AG04450 (cell line): Measurements from ENCODE around the gene CCDC30. TPM values are rescaled to one million over a fixed set of nuclear protein-coding genes. Genes with fewer than 3 reads are reported as not detected.

Source experiments
- CTCF ChIA-PET: fragments of 300-600, 350-600 bp; formaldehyde crosslinking; extraction: SDS; loops from one replicate; lab custom pipeline; 2022; ENCODE audit warnings: antibody characterized with exemption, inconsistent platforms; lab: Charles Lee
- POLR2A ChIA-PET: fragments of 350-600 bp; formaldehyde crosslinking; extraction: SDS; loops from one replicate; lab custom pipeline; 2021; ENCODE audit warnings: antibody characterized with exemption, inconsistent platforms; lab: Yijun Ruan, JAX
- DNase-seq: peaks from one replicate; pipeline ENCODE4 v3.0.0-alpha.2; 2011; ENCODE audit warnings: low read depth, low spot score
- H3K27ac ChIP-seq: one replicate; pipeline ENCODE4 v1.5.1; 2012; ENCODE audit warnings: low read depth, low read length, control low read depth
- H3K27me3 ChIP-seq: one replicate; pipeline ENCODE4 v1.6.0; 2012; ENCODE audit warnings: low read length; ENCODE audit not compliant: control insufficient read depth, insufficient read depth
- H3K4me3 ChIP-seq: 2 replicates; pipeline ENCODE4 v1.5.1; 2011; ENCODE audit warnings: mild to moderate bottlenecking, low read depth, low read length, control low read depth
- H3K9me3 ChIP-seq: 2 replicates; pipeline ENCODE4 v1.5.1; 2012; ENCODE audit warnings: low read length; ENCODE audit not compliant: control insufficient read depth, insufficient read depth
- CTCF ChIP-seq: IDR thresholded peaks from 2 replicates; pipeline ENCODE4 v1.5.1; 2011; ENCODE audit warnings: low read depth, low read length, control low read depth, inconsistent platforms
- polyA plus RNA-seq: library from polyadenylated mRNA; depleted of rRNA; stranded (reverse); fragments of >200 nt; gene quantifications from 2 replicates; pipeline ENCODE4 v1.2.3, GENCODE V29; 2011

CCDC30 gene
- polyA plus RNA-seq, 1 experiment, result 0.61 TPM

GRCh38 chr1:42657201-42657600, 194.1 kb downstream of the CCDC30 start:
- ChIA-PET POLR2A (interaction anchor here (2.0 kb wide), 1 partner anchor 25 kb away, joined by 14 read pairs; the partner anchor contains the start of gene YBX1), CTCF (interaction anchor here (0.6 to 1.3 kb wide), 2 partner anchors 79 to 334 kb away, joined by 4 to 7 read pairs; no protein-coding TSS in a partner anchor)
- DNase-seq, result no peak
- Histone ChIP-seq H3K27ac (no peak overlapping the region), H3K9me3 (no peaks in the 10 kb centered on the region; the same call in 1 of the 2 replicates), H3K27me3 (peaks cover 4% of the 10 kb centered on the region), H3K4me3 (no peak overlapping the region)
- no peak for TF ChIP-seq CTCF

GRCh38 chr1:42657981-42658876, 195.1 kb downstream of the CCDC30 start, which contains the start of gene PPIH:
Gene PPIH (plus strand): TSS chr1:42658423. CDS start chr1:42658447, 24 bp downstream.
- Histone ChIP-seq H3K4me3 (peak within 1 kb of the TSS; percentile 96), H3K9me3 (no peaks in the 10 kb centered on the region; the same call in 1 of the 2 replicates), H3K27ac (peak within 1 kb of the TSS; percentile 57), H3K27me3 (peaks cover 4% of the 10 kb centered on the region)
- ChIA-PET CTCF (interaction anchor here (0.6 to 1.3 kb wide), 3 partner anchors 80 to 416 kb away, joined by 4 to 7 read pairs (median 4); no protein-coding TSS in a partner anchor), POLR2A (interaction anchor here (0.6 to 2.0 kb wide), 2 partner anchors 24 to 256 kb away, joined by 4 to 14 read pairs; partner anchors contain the start of gene YBX1)
- TF ChIP-seq CTCF, result peak; percentile 36; the same call in 1 of the 2 replicates
- peak; percentile 61 for DNase-seq

GRCh38 chr1:42658877-42659337, 195.8 kb downstream of the CCDC30 start:
- no peak for DNase-seq
- Histone ChIP-seq H3K9me3 (no peaks in the 10 kb centered on the region; the same call in 1 of the 2 replicates), H3K27ac (peak overlapping the region; percentile 57), H3K4me3 (peak overlapping the region; percentile 96), H3K27me3 (peaks cover 2% of the 10 kb centered on the region)
- CTCF ChIA-PET, result interaction anchor here (1.3 kb wide), 1 partner anchor 415 kb away, joined by 4 read pairs; no protein-coding TSS in a partner anchor
- TF ChIP-seq CTCF, result no peak
- POLR2A ChIA-PET, result interaction anchor here (2.0 kb wide), 1 partner anchor 24 kb away, joined by 14 read pairs; the partner anchor contains the start of gene YBX1

- ChIA-PET POLR2A (no interaction called here), CTCF (no interaction called here)
- H3K27ac ChIP-seq, result no peak overlapping the region
- no peak for DNase-seq
- no peak for TF ChIP-seq CTCF
- H3K9me3 ChIP-seq, result no peaks in the 10 kb centered on the region; the same call in 1 of the 2 replicates
- H3K4me3 ChIP-seq, result no peak overlapping the region
- H3K27me3 ChIP-seq, result no peaks in the 10 kb centered on the region
Observed at GRCh38 chr1:42660907-42661500, 197.9 kb downstream of the CCDC30 start.
